HEK293T (cell line): Measurements from ENCODE around the gene LAMA5.

ENCODE experiments used
- CTCF ChIA-PET: fragments of 350-600 bp; formaldehyde crosslinking; extraction: SDS; loops from one replicate; lab custom pipeline; 2021; ENCODE audit warnings: antibody characterized with exemption, inconsistent platforms; lab: Yijun Ruan, JAX
- POLR2A ChIA-PET: fragments of 350-600 bp; formaldehyde crosslinking; extraction: SDS; loops from one replicate; lab custom pipeline; 2020; ENCODE audit warnings: antibody characterized with exemption, inconsistent platforms; lab: Yijun Ruan, JAX
- DNase-seq: peaks from one replicate; pipeline ENCODE4 v3.0.0; 2012; ENCODE audit warnings: mixed read lengths; ENCODE audit errors: extremely low spot score
- ARNT ChIP-seq: fragments of 450-650 bp; IDR thresholded peaks from 2 replicates; pipeline ENCODE4 v1.6.1; 2017; ENCODE audit warnings: mild to moderate bottlenecking
- BHLHE40 ChIP-seq: fragments of 450-650 bp; IDR thresholded peaks from 2 replicates; pipeline ENCODE4 v1.6.1; 2016; ENCODE audit warnings: mild to moderate bottlenecking, moderate library complexity, borderline replicate concordance
- CTBP1 ChIP-seq: fragments of 450-650 bp; IDR thresholded peaks from 2 replicates; pipeline ENCODE4 v1.6.1; 2016; ENCODE audit warnings: borderline replicate concordance
- ELF4 ChIP-seq: fragments of 450-650 bp; IDR thresholded peaks from 2 replicates; pipeline ENCODE4 v1.6.1; 2017; ENCODE audit warnings: antibody characterized with exemption
- FOXA1 ChIP-seq: fragments of 450-650 bp; IDR thresholded peaks from 2 replicates; pipeline ENCODE4 v1.6.1; 2016; ENCODE audit warnings: mild to moderate bottlenecking
- FOXK2 ChIP-seq: fragments of 450-650 bp; IDR thresholded peaks from 2 replicates; pipeline ENCODE4 v1.6.1; 2016; ENCODE audit warnings: mild to moderate bottlenecking
- FOXM1 ChIP-seq: fragments of 450-650 bp; IDR thresholded peaks from 2 replicates; pipeline ENCODE4 v1.6.1; 2017; ENCODE audit warnings: mild to moderate bottlenecking, borderline replicate concordance
- HDGF ChIP-seq: fragments of 450-650 bp; IDR thresholded peaks from 2 replicates; pipeline ENCODE4 v1.6.1; 2017; ENCODE audit warnings: antibody characterized with exemption, borderline replicate concordance
- L3MBTL2 ChIP-seq: fragments of 450-650 bp; conservative IDR thresholded peaks from 2 replicates; pipeline ENCODE4 v1.6.1; 2016; ENCODE audit warnings: mild to moderate bottlenecking
- LEF1 ChIP-seq: fragments of 450-650 bp; IDR thresholded peaks from 2 replicates; pipeline ENCODE4 v1.6.1; 2017; ENCODE audit warnings: mild to moderate bottlenecking, borderline replicate concordance
- NFRKB ChIP-seq: fragments of 450-650 bp; IDR thresholded peaks from 2 replicates; pipeline ENCODE4 v1.6.1; 2016; ENCODE audit warnings: mild to moderate bottlenecking, moderate library complexity
- SP1 ChIP-seq: fragments of 450-650 bp; IDR thresholded peaks from 2 replicates; pipeline ENCODE4 v1.6.1; 2017
- SUZ12 ChIP-seq: fragments of 450-650 bp; IDR thresholded peaks from 2 replicates; pipeline ENCODE4 v1.6.1; 2016; ENCODE audit warnings: mild to moderate bottlenecking
- TARDBP ChIP-seq: fragments of 450-650 bp; IDR thresholded peaks from 2 replicates; pipeline ENCODE4 v1.6.1; 2016
- ZNF384 ChIP-seq: fragments of 450-650 bp; IDR thresholded peaks from 2 replicates; pipeline ENCODE4 v1.6.1; 2016
- TF ChIP-seq, protein P1 (sequence below): fragments of 450-650 bp; IDR thresholded peaks from 2 replicates; pipeline ENCODE4 v1.6.1; 2016

LAMA5 gene

DNA sequence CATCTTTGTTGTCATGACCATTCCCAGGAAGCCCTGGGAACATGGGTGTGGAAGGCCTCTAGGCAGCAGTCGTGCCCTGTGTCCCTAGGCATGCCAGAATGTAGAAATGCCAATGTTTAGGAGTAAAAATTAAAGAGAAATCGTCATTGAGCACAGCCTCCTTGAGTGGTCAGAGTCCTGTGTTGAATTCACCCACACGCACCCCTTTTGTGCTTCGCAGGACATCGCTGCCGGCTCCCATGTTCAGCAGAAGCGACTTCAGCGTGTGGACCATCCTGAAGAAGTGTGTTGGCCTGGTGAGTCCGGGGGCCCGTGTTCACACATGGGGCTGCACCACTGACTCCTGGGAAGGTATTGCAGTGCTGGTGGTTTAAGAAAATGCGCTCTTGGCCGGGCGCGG lies 103.7 kb downstream of the LAMA5 start:
- ChIA-PET POLR2A (no interaction called here), CTCF (no interaction called here)
- no peak for DNase-seq
- TF ChIP-seq L3MBTL2 (no peak), ELF4 (no peak), BHLHE40 (no peak), TARDBP (no peak), FOXA1 (no peak), ARNT (no peak), FOXK2 (no peak), NFRKB (no peak), HDGF (no peak), SP1 (no peak)

DNA sequence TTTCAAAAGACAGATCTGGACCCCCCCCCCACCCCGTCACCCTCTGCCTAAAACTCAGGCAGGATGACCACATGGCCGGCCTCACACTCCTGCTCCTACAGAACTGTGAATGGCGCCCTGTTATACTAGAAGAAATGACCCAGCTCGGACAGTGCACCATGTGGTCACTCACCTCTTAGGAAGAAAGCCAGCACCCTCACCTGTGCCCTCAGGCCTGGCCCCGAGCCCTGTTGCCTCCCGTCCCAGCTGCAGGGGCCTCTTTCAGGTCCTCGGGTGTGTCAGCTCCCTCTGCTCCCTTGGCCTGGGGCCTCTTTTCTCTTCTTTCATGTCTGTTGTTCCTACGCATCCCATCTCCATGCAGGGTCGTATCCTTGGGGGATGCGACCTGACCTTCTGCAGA lies 105.0 kb downstream of the LAMA5 start:
- CTCF ChIA-PET, result no interaction called here
- no peak for TF ChIP-seq FOXA1
- TF ChIP-seq CTBP1, result no peak
- no peak for TF ChIP-seq LEF1
- POLR2A ChIA-PET, result no interaction called here
- no peak for DNase-seq

DNA sequence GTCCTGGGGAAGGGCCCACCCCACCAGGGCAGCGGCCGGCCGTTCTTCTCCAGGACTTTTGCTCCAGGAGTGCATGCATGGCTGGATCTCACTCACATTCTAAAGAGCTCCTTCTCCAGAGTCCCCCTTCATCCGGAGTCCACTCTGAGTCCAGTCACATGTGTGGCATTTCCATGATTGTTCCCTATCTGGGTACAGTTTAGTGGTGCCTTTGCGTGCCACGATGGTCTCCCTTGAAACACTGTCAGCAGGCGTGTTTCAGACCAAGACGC lies 107.9 kb downstream of the LAMA5 start:
- no peak for TF ChIP-seq FOXM1
- no peak for TF ChIP-seq ARNT
- TF ChIP-seq L3MBTL2, result no peak
- no peak for TF ChIP-seq BHLHE40
- TF ChIP-seq FOXA1, result no peak
- TF ChIP-seq LEF1, result no peak
- no peak for TF ChIP-seq SUZ12
- TF ChIP-seq, protein P1, sequence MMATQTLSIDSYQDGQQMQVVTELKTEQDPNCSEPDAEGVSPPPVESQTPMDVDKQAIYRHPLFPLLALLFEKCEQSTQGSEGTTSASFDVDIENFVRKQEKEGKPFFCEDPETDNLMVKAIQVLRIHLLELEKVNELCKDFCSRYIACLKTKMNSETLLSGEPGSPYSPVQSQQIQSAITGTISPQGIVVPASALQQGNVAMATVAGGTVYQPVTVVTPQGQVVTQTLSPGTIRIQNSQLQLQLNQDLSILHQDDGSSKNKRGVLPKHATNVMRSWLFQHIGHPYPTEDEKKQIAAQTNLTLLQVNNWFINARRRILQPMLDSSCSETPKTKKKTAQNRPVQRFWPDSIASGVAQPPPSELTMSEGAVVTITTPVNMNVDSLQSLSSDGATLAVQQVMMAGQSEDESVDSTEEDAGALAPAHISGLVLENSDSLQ, result no peak
- TF ChIP-seq ELF4, result no peak
- no peak for TF ChIP-seq CTBP1
- no peak for TF ChIP-seq ZNF384
- TF ChIP-seq HDGF, result no peak
- no peak for TF ChIP-seq NFRKB
- TF ChIP-seq TARDBP, result no peak
- DNase-seq, result no peak
- ChIA-PET CTCF (no interaction called here), POLR2A (no interaction called here)
